GM12865 (cell line): ENCODE results near the gene TNFSF15.

ENCODE experiments used
- DNase-seq: peaks from one replicate; pipeline ENCODE4 v3.0.0; 2010; ENCODE audit warnings: low read depth
- H3K4me3 ChIP-seq: 2 replicates; pipeline ENCODE4 v1.5.1; 2011; ENCODE audit warnings: mild to moderate bottlenecking, low read depth, low read length, control low read depth
- CTCF ChIP-seq: IDR thresholded peaks from 2 replicates; pipeline ENCODE4 v1.5.1; 2011; ENCODE audit warnings: low read length, control low read depth, low read depth, inconsistent platforms; ENCODE audit not compliant: insufficient read depth; ENCODE audit errors: missing control alignments

TNFSF15 gene

GRCh38 chr9:114850871-114851270 is 45.0 kb upstream of the TNFSF15 start:
- TF ChIP-seq CTCF: no peak
- DNase-seq: no peak
- no peak overlapping the region for H3K4me3 ChIP-seq

- no peak for TF ChIP-seq CTCF
- no peak for DNase-seq
- no peak overlapping the region for H3K4me3 ChIP-seq
Observed at GRCh38 chr9:114849450-114849849, 43.6 kb upstream of the TNFSF15 start.

- TF ChIP-seq CTCF: no peak
- no peak overlapping the region for H3K4me3 ChIP-seq
- no peak for DNase-seq
Observed at GRCh38 chr9:114847492-114848417, 41.9 kb upstream of the TNFSF15 start.

GRCh38 chr9:114845373-114845772 is 39.5 kb upstream of the TNFSF15 start:
- DNase-seq: no peak
- no peak overlapping the region for H3K4me3 ChIP-seq
- TF ChIP-seq CTCF: no peak

- DNase-seq: no peak
- TF ChIP-seq CTCF: no peak
- no peak overlapping the region for H3K4me3 ChIP-seq
Observed at GRCh38 chr9:114844766-114845165, 38.9 kb upstream of the TNFSF15 start.

GRCh38 chr9:114837923-114838322 is 32.1 kb upstream of the TNFSF15 start:
- H3K4me3 ChIP-seq: no peak overlapping the region
- no peak for DNase-seq
- no peak for TF ChIP-seq CTCF

- no peak for TF ChIP-seq CTCF
- DNase-seq: no peak
Observed at GRCh38 chr9:114836769-114837168, 30.9 kb upstream of the TNFSF15 start.

More at GRCh38 chr9:114836769-114837168, 30.9 kb upstream of the TNFSF15 start:
- H3K4me3 ChIP-seq: no peak overlapping the region
